ENCODE results near the gene IL11. TPM values are rescaled to one million over a fixed set of nuclear protein-coding genes. Genes with fewer than 3 reads are reported as not detected.

The IL11 gene
- not detected in 2 replicates for total RNA-seq

DNA sequence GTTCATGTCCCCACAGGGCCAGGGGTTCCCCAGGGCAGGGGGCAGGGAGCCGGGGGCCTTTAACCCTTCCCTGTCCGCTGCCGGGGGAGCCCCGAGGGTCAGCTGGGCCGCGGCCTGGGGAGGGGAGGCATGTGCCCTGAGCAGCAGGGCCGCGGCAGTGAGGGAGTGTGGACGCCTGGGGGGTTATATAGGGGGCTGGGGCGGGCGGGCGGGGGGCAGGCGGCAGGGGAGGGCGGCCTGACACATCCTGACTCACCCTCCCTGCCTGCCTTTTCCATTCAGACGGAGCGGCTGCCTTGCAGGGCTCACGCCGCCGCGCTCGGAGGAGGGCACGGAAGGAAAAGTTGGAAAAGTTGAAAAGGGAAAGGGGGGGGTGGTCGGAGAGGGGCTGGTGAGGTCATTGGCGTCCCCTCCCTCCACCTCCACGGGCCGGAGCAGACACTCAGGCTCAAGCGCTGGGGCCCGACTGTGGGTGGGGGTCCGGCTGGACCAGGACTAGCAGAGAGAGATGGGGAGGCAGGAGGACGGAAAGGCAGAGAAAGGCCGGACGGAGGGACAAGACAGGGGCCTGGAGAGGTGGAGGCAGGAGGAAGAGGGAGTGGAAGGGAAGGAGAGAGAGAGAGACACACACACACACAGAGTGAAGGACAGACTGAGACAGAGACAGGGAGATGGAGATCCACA is at the start of gene IL11:
Gene IL11, minus strand, starts transcription at position 159 of the 684 bp plus-strand sequence. Its CDS starts 153 bp downstream, at position 6.

DNA sequence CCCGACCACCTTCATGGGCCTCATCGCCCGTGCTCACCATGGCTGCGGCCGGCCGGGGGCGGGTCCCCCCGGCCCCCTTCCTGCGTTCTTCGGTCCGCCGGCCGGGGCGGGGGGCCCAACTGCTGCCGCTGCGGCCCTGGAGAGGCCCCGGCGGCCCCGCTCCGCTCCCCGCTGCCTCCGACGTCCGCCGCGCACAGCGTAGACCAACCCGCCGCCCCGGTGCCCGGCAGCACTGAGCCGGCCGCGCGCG is 37.2 kb upstream of the IL11 start, which contains the start of gene UBE2S:
Gene UBE2S, minus strand, starts transcription at position 239 of the 250 bp plus-strand sequence. Its CDS starts 199 bp downstream, at position 40.

GRCh38 chr19:55385724-55386492 is 15.6 kb upstream of the IL11 start, which contains the start of gene RPL28:
Gene RPL28 (plus strand): TSS chr19:55385932. CDS start chr19:55386358, 426 bp downstream.

GRCh38 chr19:55384131-55384919 is 14.1 kb upstream of the IL11 start, which contains the start of gene TMEM238:
Gene TMEM238 (minus strand): TSS chr19:55384292. CDS start chr19:55384259, 33 bp downstream.

DNA sequence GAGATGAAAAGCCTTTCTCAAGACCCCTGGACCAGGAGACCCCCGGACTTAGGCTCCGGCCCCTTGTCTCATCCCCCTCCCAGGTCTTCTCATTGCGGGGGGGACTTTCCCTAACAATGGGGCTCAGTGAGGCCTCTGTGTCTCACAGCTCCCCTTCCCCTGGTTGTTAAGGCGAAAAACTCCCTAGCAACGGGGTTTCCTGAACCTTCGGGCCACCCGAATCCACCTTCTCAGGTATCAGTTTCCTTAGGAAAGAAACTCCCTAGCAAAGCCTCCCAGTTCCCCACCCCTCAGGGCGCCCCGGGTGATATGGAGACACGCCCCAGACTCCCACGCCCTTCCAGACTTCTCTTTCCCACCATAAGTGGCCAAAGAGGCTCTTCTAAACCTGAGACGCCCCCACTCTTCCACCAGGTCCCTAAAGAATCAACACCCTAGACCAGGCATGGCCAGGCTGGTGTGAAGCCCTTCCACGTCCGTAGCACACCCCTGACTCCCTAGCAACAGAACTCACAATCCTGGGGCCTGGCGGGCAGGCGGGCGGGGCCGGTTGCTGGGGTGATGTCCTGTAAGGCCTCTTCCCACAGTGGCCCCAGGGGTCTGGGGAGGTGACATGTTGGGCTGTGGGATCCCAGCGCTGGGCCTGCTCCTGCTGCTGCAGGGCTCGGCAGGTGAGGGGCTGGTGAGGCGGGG is 6.1 kb upstream of the IL11 start, which contains the start of gene TMEM190:
Gene TMEM190, plus strand, starts transcription at position 586 of the 693 bp plus-strand sequence. Its CDS starts 28 bp downstream, at position 614.

GRCh38 chr19:55362990-55363716 is 7.1 kb downstream of the IL11 start, which contains the start of gene GARIN5B:
Gene GARIN5B (minus strand): TSS chr19:55363260. CDS start chr19:55363066, 194 bp downstream.

GRCh38 chr19:55354698-55355212 is 15.5 kb downstream of the IL11 start, which contains the start of gene COX6B2:
Gene COX6B2 (minus strand): TSS chr19:55354719. CDS start chr19:55354521, 198 bp downstream.

GRCh38 chr19:55339105-55339888 is 31.0 kb downstream of the IL11 start, which contains the start of gene KMT5C:
Gene KMT5C (plus strand): TSS chr19:55339876. CDS start chr19:55341937, 2,061 bp downstream.

GRCh38 chr19:55325172-55325571 is 45.1 kb downstream of the IL11 start, which contains the start of gene TMEM150B:
Gene TMEM150B (minus strand): TSS chr19:55325341. CDS start chr19:55321036, 4,305 bp downstream.

Other genes with a start within 250 kb of the IL11 start
- 1.0 and 2.9 TPM in 2 replicates for gene TNNT1, start 221.3 kb downstream of the IL11 start, total RNA-seq
- not detected in 2 replicates for gene TNNI3, start 212.7 kb downstream of the IL11 start, total RNA-seq
- 0.27 and 0.29 TPM in 2 replicates for gene DNAAF3, start 203.8 kb downstream of the IL11 start, total RNA-seq
- gene SYT5, start 190.2 kb downstream of the IL11 start, total RNA-seq: 0.07 TPM in 1 of 2 replicates, not detected in the other
- 0.22 and 0.53 TPM in 2 replicates for gene PTPRH, start 161.0 kb downstream of the IL11 start, total RNA-seq
- gene TMEM86B, start 141.7 kb downstream of the IL11 start, total RNA-seq: 1.4 and 1.7 TPM in 2 replicates
- 43.8 and 52.8 TPM in 2 replicates for gene PPP6R1, start 111.4 kb downstream of the IL11 start, total RNA-seq
- 28.6 and 31.8 TPM in 2 replicates for gene HSPBP1, start 90.4 kb downstream of the IL11 start, total RNA-seq
- gene BRSK1, start 86.5 kb downstream of the IL11 start, total RNA-seq: 1.6 TPM in 1 of 2 replicates, not detected in the other
- not detected in 2 replicates for gene TMEM150B, start 45.1 kb downstream of the IL11 start, total RNA-seq
- 5.0 and 5.7 TPM in 2 replicates for gene KMT5C, start 30.6 kb downstream of the IL11 start, total RNA-seq
- gene COX6B2, start 15.7 kb downstream of the IL11 start, total RNA-seq: 0.29 TPM in 1 of 2 replicates, not detected in the other
- not detected in 2 replicates for gene GARIN5B, start 7.2 kb downstream of the IL11 start, total RNA-seq
- gene TMEM190, start 6.4 kb upstream of the IL11 start, total RNA-seq: not detected in 2 replicates
- gene TMEM238, start 13.8 kb upstream of the IL11 start, total RNA-seq: not detected in 2 replicates
- gene RPL28, start 15.5 kb upstream of the IL11 start, total RNA-seq: 346 and 438 TPM in 2 replicates
- 110 and 177 TPM in 2 replicates for gene UBE2S, start 37.3 kb upstream of the IL11 start, total RNA-seq
- not detected in 2 replicates for gene SHISA7, start 72.8 kb upstream of the IL11 start, total RNA-seq
- gene ISOC2, start 91.2 kb upstream of the IL11 start, total RNA-seq: 33.5 and 43.0 TPM in 2 replicates
- gene C19orf85, start 94.3 kb upstream of the IL11 start, total RNA-seq: not detected in 2 replicates
- gene ZNF628, start 106.2 kb upstream of the IL11 start, total RNA-seq: 2.4 and 3.2 TPM in 2 replicates
- 8.9 and 9.6 TPM in 2 replicates for gene NAT14, start 114.7 kb upstream of the IL11 start, total RNA-seq
- gene SSC5D, start 118.0 kb upstream of the IL11 start, total RNA-seq: 0.27 and 0.79 TPM in 2 replicates
- gene SBK2, start 166.7 kb upstream of the IL11 start, total RNA-seq: not detected in 2 replicates
- 0.27 and 0.65 TPM in 2 replicates for gene SBK3, start 175.1 kb upstream of the IL11 start, total RNA-seq
- gene ZNF579, start 210.4 kb upstream of the IL11 start, total RNA-seq: 4.1 and 5.1 TPM in 2 replicates
- 3.2 and 4.2 TPM in 2 replicates for gene FIZ1, start 229.1 kb upstream of the IL11 start, total RNA-seq
- gene ZNF524, start 229.8 kb upstream of the IL11 start, total RNA-seq: 7.2 and 9.0 TPM in 2 replicates
- 1.6 and 1.8 TPM in 2 replicates for gene ZNF865, start 235.2 kb upstream of the IL11 start, total RNA-seq

All from thoracic aorta endothelial cell (primary cell).